ENCODE measurements around the gene MYRIP.

DNA sequence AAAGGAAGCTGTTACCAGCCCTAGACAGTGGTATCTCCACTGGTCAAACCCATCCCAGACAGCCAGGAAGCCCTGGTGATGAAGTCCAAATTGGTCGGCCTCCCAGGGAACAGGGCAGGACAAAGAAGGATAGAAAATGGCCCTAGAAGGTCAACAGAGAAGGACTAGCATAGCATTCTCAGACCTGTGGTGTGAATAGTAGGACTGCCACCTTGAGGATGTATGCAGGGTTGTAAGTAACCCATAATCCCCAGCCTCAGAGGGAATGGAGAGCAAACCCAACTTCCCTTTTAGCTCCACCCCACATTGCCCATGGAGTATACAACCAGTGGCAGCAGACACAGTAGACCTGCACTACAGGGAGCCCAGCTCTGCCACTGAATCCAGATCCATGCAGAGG is 431.5 kb downstream of the MYRIP start:
- TF ChIP-seq POLR2AphosphoS5 (IDR thresholded peaks at IDR 0.05; ENCODE audit: low read depth, low read length) (no peak), POLR2A (IDR thresholded peaks at IDR 0.05; ENCODE audit: low read depth, low read length) (no peak), TAF1 (IDR thresholded peaks at IDR 0.05; ENCODE audit: borderline replicate concordance, low read depth, low read length) (no peak)

All from GM12892 (cell line).